A673 (cell line): ENCODE results near the gene OGA.

Experiments used
- EZH2 ChIP-seq: fragments of 200-600 bp; sonication (generic); IDR thresholded peaks from 2 replicates; pipeline ENCODE4 v1.6.1; 2017; ENCODE audit warnings: borderline replicate concordance, low read depth, mild to moderate bottlenecking, mixed read lengths, antibody characterized with exemption, low read length; ENCODE audit not compliant: poor library complexity, severe bottlenecking
- TF ChIP-seq, protein P1 (sequence below): fragments of 300-800, 200-600 bp; sonication (generic); conservative IDR thresholded peaks from 2 replicates; pipeline ENCODE4 v1.5.1; 2017; ENCODE audit warnings: low read depth, mild to moderate bottlenecking, antibody characterized with exemption, low read length, moderate library complexity, mixed read lengths

- TF ChIP-seq, protein P1, sequence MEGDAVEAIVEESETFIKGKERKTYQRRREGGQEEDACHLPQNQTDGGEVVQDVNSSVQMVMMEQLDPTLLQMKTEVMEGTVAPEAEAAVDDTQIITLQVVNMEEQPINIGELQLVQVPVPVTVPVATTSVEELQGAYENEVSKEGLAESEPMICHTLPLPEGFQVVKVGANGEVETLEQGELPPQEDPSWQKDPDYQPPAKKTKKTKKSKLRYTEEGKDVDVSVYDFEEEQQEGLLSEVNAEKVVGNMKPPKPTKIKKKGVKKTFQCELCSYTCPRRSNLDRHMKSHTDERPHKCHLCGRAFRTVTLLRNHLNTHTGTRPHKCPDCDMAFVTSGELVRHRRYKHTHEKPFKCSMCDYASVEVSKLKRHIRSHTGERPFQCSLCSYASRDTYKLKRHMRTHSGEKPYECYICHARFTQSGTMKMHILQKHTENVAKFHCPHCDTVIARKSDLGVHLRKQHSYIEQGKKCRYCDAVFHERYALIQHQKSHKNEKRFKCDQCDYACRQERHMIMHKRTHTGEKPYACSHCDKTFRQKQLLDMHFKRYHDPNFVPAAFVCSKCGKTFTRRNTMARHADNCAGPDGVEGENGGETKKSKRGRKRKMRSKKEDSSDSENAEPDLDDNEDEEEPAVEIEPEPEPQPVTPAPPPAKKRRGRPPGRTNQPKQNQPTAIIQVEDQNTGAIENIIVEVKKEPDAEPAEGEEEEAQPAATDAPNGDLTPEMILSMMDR = no peak
- no peak for TF ChIP-seq EZH2
Measured at GRCh38 chr10:101777619-101778145, 40.6 kb downstream of the OGA start.
